Tibial artery (tissue), 4 donors: ENCODE results near the gene DPYSL5.

ENCODE experiments used
- DNase-seq, 2 donors: peaks; one replicate each; pipeline ENCODE4 v3.0.0-alpha.2; 2019
- H3K27ac ChIP-seq, 2 donors: fragments of 200-600 bp; sonication (generic) in 1 of 2; 1 replicate in 1 of 2; 2 replicates in 1 of 2; pipeline ENCODE4 v1.5.1; 2018 to 2019; ENCODE audit warnings: mild to moderate bottlenecking in 1 of 2
- H3K27me3 ChIP-seq, 2 donors: fragments of 200-600 bp; sonication (generic) in 1 of 2; one replicate each; pipeline versions ENCODE4 v1.5.1 to v1.6.0; 2016 to 2019
- H3K36me3 ChIP-seq, 3 donors: fragments of 200-600 bp; sonication (generic) in 2 of 3; one replicate each; pipeline ENCODE4 v1.5.1; 2016 to 2019; ENCODE audit warnings: mild to moderate bottlenecking in 2 of 3
- H3K4me1 ChIP-seq, 4 donors: fragments of 200-600 bp; sonication (generic) in 2 of 4; 1 replicate in 3 of 4; 2 replicates in 1 of 4; pipeline ENCODE4 v1.5.1; 2016 to 2019
- H3K4me3 ChIP-seq, 2 donors: fragments of 200-600 bp; sonication (generic) in 1 of 2; 1 replicate in 1 of 2; 2 replicates in 1 of 2; pipeline ENCODE4 v1.5.1; 2018 to 2019; ENCODE audit warnings: mild to moderate bottlenecking in 2 of 2
- H3K9me3 ChIP-seq, 3 donors: fragments of 200-600 bp; sonication (generic) in 1 of 3; one replicate each; pipeline ENCODE4 v1.5.1; 2016 to 2019
- CTCF ChIP-seq, 2 experiments: fragments of 200-600 bp in 1 of 2; fragments of 450-650 bp in 1 of 2; IDR thresholded peaks; one replicate each; pipeline ENCODE4 v1.5.1; 2017 to 2019; ENCODE audit warnings: antibody characterized with exemption in 2 of 2, mild to moderate bottlenecking in 1 of 2, moderate library complexity in 1 of 2
- intact Hi-C: fragments of 100-400 bp; cut with DNase I; formaldehyde crosslinking; loops from one replicate; pipeline ENCODE4 v1.15.0; 2023; ENCODE audit warnings: low total_unique reads

The DPYSL5 gene

GRCh38 chr2:26816893-26817292, 31.0 kb upstream of the DPYSL5 start:
- Histone ChIP-seq H3K4me1 (no peaks in the 10 kb centered on the region), H3K9me3 (no peaks in the 10 kb centered on the region), H3K4me3 (no peak overlapping the region), H3K27me3 (peaks cover 0 to 32% of the 10 kb centered on the region in 2 donors), H3K36me3 (no peaks in the 10 kb centered on the region), H3K27ac (no peak overlapping the region)
- TF ChIP-seq CTCF (IDR thresholded peaks at IDR 0.05) = no peak
- intact Hi-C loops = no loop called here
- no peak for DNase-seq

- Histone ChIP-seq H3K4me1 (peaks cover 0 to 8% (median 2%) of the 10 kb centered on the region in 4 donors), H3K27ac (no peak overlapping the region), H3K36me3 (no peaks in the 10 kb centered on the region), H3K4me3 (no peak overlapping the region), H3K27me3 (peaks cover 0 to 31% of the 10 kb centered on the region in 2 donors), H3K9me3 (no peaks in the 10 kb centered on the region)
- intact Hi-C loops = no loop called here
- DNase-seq = no peak
- TF ChIP-seq CTCF (IDR thresholded peaks at IDR 0.05) = no peak
These were observed 29.7 kb upstream of the DPYSL5 start for GRCh38 chr2:26818255-26818654.

- Histone ChIP-seq H3K4me3 (no peak overlapping the region), H3K27me3 (peaks cover 0 to 27% of the 10 kb centered on the region in 2 donors), H3K4me1 (peaks cover 0 to 9% (median 2%) of the 10 kb centered on the region in 4 donors), H3K27ac (no peak overlapping the region), H3K9me3 (no peaks in the 10 kb centered on the region), H3K36me3 (no peaks in the 10 kb centered on the region)
- DNase-seq = no peak
- intact Hi-C loops = no loop called here
- TF ChIP-seq CTCF (IDR thresholded peaks at IDR 0.05) = no peak
These were observed 29.0 kb upstream of the DPYSL5 start for GRCh38 chr2:26818972-26819371.

- TF ChIP-seq CTCF (IDR thresholded peaks at IDR 0.05) = no peak
- intact Hi-C loops = no loop called here
- Histone ChIP-seq H3K36me3 (no peaks in the 10 kb centered on the region), H3K4me1 (peaks cover 0 to 9% (median 2%) of the 10 kb centered on the region in 4 donors), H3K27me3 (peaks cover 0 to 19% of the 10 kb centered on the region in 2 donors), H3K9me3 (no peaks in the 10 kb centered on the region), H3K4me3 (no peak overlapping the region), H3K27ac (no peak overlapping the region)
- no peak for DNase-seq
These were observed 27.0 kb upstream of the DPYSL5 start for GRCh38 chr2:26820932-26821331.

- Histone ChIP-seq H3K36me3 (no peaks in the 10 kb centered on the region), H3K4me3 (no peak overlapping the region), H3K27ac (no peak overlapping the region), H3K4me1 (peaks cover 0 to 9% (median 2%) of the 10 kb centered on the region in 4 donors), H3K27me3 (peaks cover 0 to 15% of the 10 kb centered on the region in 2 donors), H3K9me3 (no peaks in the 10 kb centered on the region)
- intact Hi-C loops = no loop called here
- DNase-seq = no peak
- TF ChIP-seq CTCF (IDR thresholded peaks at IDR 0.05) = no peak
These were observed 25.1 kb upstream of the DPYSL5 start for GRCh38 chr2:26822877-26823276.
